BE2C (cell line): ENCODE data around the gene PECR. TPM values are rescaled to one million over a fixed set of nuclear protein-coding genes. Genes with fewer than 3 reads are reported as not detected.
A peak's percentile ranks its signal among the peaks of the same experiment; 100 is the strongest.

Experiments used
- DNase-seq: peaks from one replicate; pipeline ENCODE4 v3.0.0-alpha.2; 2020
- H3K27me3 ChIP-seq: fragments of 250-450 bp; sonication (Bioruptor Pico); 2 replicates; pipeline ENCODE4 v1.5.1; 2020; ENCODE audit warnings: mild to moderate bottlenecking
- H3K36me3 ChIP-seq: fragments of 250-450 bp; sonication (Bioruptor Pico); 2 replicates; pipeline ENCODE4 v1.5.1; 2020; ENCODE audit warnings: mild to moderate bottlenecking
- H3K4me1 ChIP-seq: fragments of 250-450 bp; sonication (Bioruptor Pico); 2 replicates; pipeline ENCODE4 v1.5.1; 2020
- H3K4me3 ChIP-seq: 2 replicates; pipeline ENCODE4 v1.5.1; 2011; ENCODE audit warnings: low read depth, low read length
- H3K9me3 ChIP-seq: fragments of 250-450 bp; sonication (Bioruptor Pico); 2 replicates; pipeline ENCODE4 v1.5.1; 2020
- CTCF ChIP-seq: IDR thresholded peaks from 2 replicates; pipeline ENCODE4 v1.5.1; 2012; ENCODE audit warnings: mild to moderate bottlenecking, low read depth, low read length
- polyA plus RNA-seq: library from polyadenylated mRNA; unstranded; fragments of >200 nt; gene quantifications from one replicate; pipeline ENCODE4 v1.2.1, GENCODE V29; 2012; ENCODE audit warnings: low read depth, missing spikeins; ENCODE audit not compliant: insufficient read length, insufficient read depth

Gene PECR
- polyA plus RNA-seq, result 15.7 TPM

- peak within 1 kb of the TSS; percentile 97 for H3K4me3 ChIP-seq
- no peaks in the 10 kb centered on the region for H3K9me3 ChIP-seq
- H3K36me3 ChIP-seq, result no peaks in the 10 kb centered on the region
- no peak for TF ChIP-seq CTCF
- DNase-seq, result peak; percentile 92
- H3K27me3 ChIP-seq, result no peaks in the 10 kb centered on the region
- H3K4me1 ChIP-seq, result peaks cover 16% of the 10 kb centered on the region
Measured at GRCh38 chr2:216081487-216082116, at the start of gene PECR, which contains the start of gene TMEM169. PECR (minus strand) TSS chr2:216081809; CDS start chr2:216081741, 68 bp downstream. TMEM169 (plus strand) TSS chr2:216081919; CDS start chr2:216095964, 14,045 bp downstream.

GRCh38 chr2:216130346-216130971 lies 48.9 kb upstream of the PECR start:
- no peak for TF ChIP-seq CTCF
- Histone ChIP-seq H3K27me3 (no peaks in the 10 kb centered on the region), H3K36me3 (peaks cover 100% of the 10 kb centered on the region), H3K4me3 (no peak overlapping the region), H3K9me3 (no peaks in the 10 kb centered on the region), H3K4me1 (peaks cover 7% of the 10 kb centered on the region)
- DNase-seq, result no peak

- Histone ChIP-seq H3K9me3 (no peaks in the 10 kb centered on the region), H3K36me3 (peaks cover 98% of the 10 kb centered on the region), H3K4me1 (peaks cover 7% of the 10 kb centered on the region; the same call in 1 of the 2 replicates), H3K27me3 (no peaks in the 10 kb centered on the region), H3K4me3 (no peak overlapping the region)
- no peak for DNase-seq
- TF ChIP-seq CTCF, result no peak
Measured at GRCh38 chr2:216126943-216127342, 45.3 kb upstream of the PECR start.

GRCh38 chr2:216121255-216121654 lies 39.6 kb upstream of the PECR start:
- H3K27me3 ChIP-seq, result no peaks in the 10 kb centered on the region
- peaks cover 16% of the 10 kb centered on the region for H3K4me1 ChIP-seq
- DNase-seq, result no peak
- TF ChIP-seq CTCF, result no peak
- H3K36me3 ChIP-seq, result peaks cover 96% of the 10 kb centered on the region
- H3K9me3 ChIP-seq, result no peaks in the 10 kb centered on the region
- H3K4me3 ChIP-seq, result no peak overlapping the region

- Histone ChIP-seq H3K9me3 (no peaks in the 10 kb centered on the region), H3K36me3 (peaks cover 94% of the 10 kb centered on the region), H3K27me3 (no peaks in the 10 kb centered on the region), H3K4me1 (peaks cover 17% of the 10 kb centered on the region), H3K4me3 (no peak overlapping the region)
- no peak for DNase-seq
- TF ChIP-seq CTCF, result no peak
Measured at GRCh38 chr2:216119986-216120385, 38.4 kb upstream of the PECR start.

- H3K9me3 ChIP-seq, result no peaks in the 10 kb centered on the region
- no peak for TF ChIP-seq CTCF
- H3K4me1 ChIP-seq, result peaks cover 19% of the 10 kb centered on the region
- no peaks in the 10 kb centered on the region for H3K27me3 ChIP-seq
- DNase-seq, result no peak
- H3K36me3 ChIP-seq, result peaks cover 91% of the 10 kb centered on the region
- H3K4me3 ChIP-seq, result no peak overlapping the region
Measured at GRCh38 chr2:216119146-216119545, 37.5 kb upstream of the PECR start.
